IMR-90 (cell line): ENCODE measurements around the gene POM121. TPM values are rescaled to one million over a fixed set of nuclear protein-coding genes. Genes with fewer than 3 reads are reported as not detected.
"Not testable (repeated sequence)": the region's sequence is repeated elsewhere in the genome, so short reads cannot be mapped to it uniquely, and the experiment has no call there.

Experiments
- ATAC-seq: fragments of 200-7000 bp; cut with Tn5 transposase; 2 replicates; pipeline ENCODE4 v1.9.1; 2020; ENCODE audit warnings: low read depth, mild to moderate bottlenecking, moderate library complexity
- BruUV-seq: library from RNA; stranded (reverse); fragments of 400-500 nt; replicated peaks from 2 replicates; lab custom pipeline; 2021; lab: Mats Ljungman, UMichigan
- CTCF ChIA-PET: fragments of 300-600 bp; formaldehyde crosslinking; extraction: SDS; loops from one replicate; lab custom pipeline; 2021; ENCODE audit warnings: antibody characterized with exemption; lab: Yijun Ruan, JAX
- POLR2A ChIA-PET: fragments of 300-600 bp; sonication (Branson Sonifier 250); formaldehyde crosslinking; loops from one replicate; lab custom pipeline; 2022; ENCODE audit warnings: antibody characterized with exemption; ENCODE audit not compliant: unreplicated experiment; lab: Charles Lee
- DNase-seq: peaks from one replicate; pipeline ENCODE4 v3.0.0; 2013
- H2AFZ ChIP-seq: replicated peaks from 2 replicates; pipeline ENCODE3; 2013; ENCODE audit warnings: low read length, mild to moderate bottlenecking; ENCODE audit not compliant: poor library complexity
- H2AK5ac ChIP-seq: 2 replicates; pipeline ENCODE4 v1.6.1; 2013; ENCODE audit warnings: low read depth, low read length, inconsistent platforms
- H2AK9ac ChIP-seq: replicated peaks from 2 replicates; pipeline ENCODE3; 2013; ENCODE audit warnings: mild to moderate bottlenecking, low read depth, low read length, moderate library complexity; ENCODE audit not compliant: poor library complexity
- H2BK120ac ChIP-seq: 2 replicates; pipeline ENCODE4 v1.6.1; 2013; ENCODE audit warnings: low read depth, low read length, inconsistent platforms
- H2BK15ac ChIP-seq: 3 replicates; pipeline ENCODE4 v1.6.1; 2013; ENCODE audit warnings: low read depth, low read length, inconsistent platforms
- H2BK20ac ChIP-seq: 2 replicates; pipeline ENCODE4 v1.6.1; 2013; ENCODE audit warnings: low read depth, mild to moderate bottlenecking, inconsistent platforms, low read length, moderate library complexity
- H2BK5ac ChIP-seq: 2 replicates; pipeline ENCODE4 v1.6.1; 2013; ENCODE audit warnings: mild to moderate bottlenecking, low read depth, low read length, inconsistent platforms; ENCODE audit not compliant: poor library complexity, severe bottlenecking
- H3K14ac ChIP-seq: replicated peaks from 2 replicates; pipeline ENCODE4 v1.6.1; 2013; ENCODE audit warnings: low read depth, low read length, inconsistent platforms
- H3K18ac ChIP-seq: 2 replicates; pipeline ENCODE4 v1.6.1; 2013; ENCODE audit warnings: low read depth, low read length, control low read depth
- H3K23ac ChIP-seq: 2 replicates; pipeline ENCODE4 v1.6.1; 2013; ENCODE audit warnings: low read depth, low read length, inconsistent platforms
- H3K27ac ChIP-seq: 2 replicates; pipeline ENCODE4 v1.5.1; 2013; ENCODE audit warnings: mild to moderate bottlenecking, control low read depth, low read length; ENCODE audit not compliant: insufficient read depth
- H3K27me3 ChIP-seq: 2 replicates; pipeline ENCODE4 v1.6.1; 2013; ENCODE audit warnings: low read length; ENCODE audit not compliant: control insufficient read depth, insufficient read depth
- H3K36me3 ChIP-seq: 2 replicates; pipeline ENCODE4 v1.6.1; 2013; ENCODE audit warnings: low read length, mixed read lengths; ENCODE audit not compliant: control insufficient read depth, insufficient read depth
- H3K4ac ChIP-seq: 2 replicates; pipeline ENCODE4 v1.6.1; 2013; ENCODE audit warnings: low read depth, low read length, inconsistent platforms
- H3K4me1 ChIP-seq: 2 replicates; pipeline ENCODE4 v1.6.1; 2013; ENCODE audit warnings: low read length, mixed read lengths; ENCODE audit not compliant: control insufficient read depth, insufficient read depth
- H3K4me2 ChIP-seq: 2 replicates; pipeline ENCODE4 v1.6.1; 2013; ENCODE audit warnings: low read depth, mild to moderate bottlenecking, control low read depth, low read length, moderate library complexity
- H3K4me3 ChIP-seq: 2 replicates; pipeline ENCODE4 v1.5.1; 2013; ENCODE audit warnings: low read depth, mild to moderate bottlenecking, control low read depth, low read length, moderate library complexity; ENCODE audit not compliant: insufficient read depth
- H3K56ac ChIP-seq: 2 replicates; pipeline ENCODE4 v1.6.1; 2013; ENCODE audit warnings: low read length, inconsistent platforms; ENCODE audit not compliant: insufficient read depth; ENCODE audit errors: extremely low read depth
- H3K79me1 ChIP-seq, 2 experiments: 2 replicates each; pipeline ENCODE4 v1.6.1; 2013; ENCODE audit warnings: low read length in 2 of 2, inconsistent platforms in 1 of 2, low read depth in 1 of 2
- H3K9ac ChIP-seq: 2 replicates; pipeline ENCODE4 v1.6.1; 2013; ENCODE audit warnings: low read depth, low read length, control low read depth
- H3K9me1 ChIP-seq: 2 replicates; pipeline ENCODE4 v1.6.1; 2013; ENCODE audit warnings: low read length, inconsistent platforms; ENCODE audit not compliant: insufficient read depth
- H3K9me3 ChIP-seq: 2 replicates; pipeline ENCODE4 v1.6.1; 2013; ENCODE audit warnings: low read length; ENCODE audit not compliant: control insufficient read depth, insufficient read depth
- H4K20me1 ChIP-seq: 2 replicates; pipeline ENCODE4 v1.6.1; 2013; ENCODE audit warnings: low read length, inconsistent platforms; ENCODE audit not compliant: insufficient read depth
- H4K5ac ChIP-seq: 2 replicates; pipeline ENCODE4 v1.6.1; 2013; ENCODE audit warnings: mild to moderate bottlenecking, low read depth, low read length, control low read depth
- H4K8ac ChIP-seq, 2 experiments: 2 replicates each; pipeline ENCODE4 v1.6.1; 2013; ENCODE audit warnings: low read depth in 2 of 2, low read length in 2 of 2, control low read depth in 1 of 2, inconsistent platforms in 1 of 2
- H4K91ac ChIP-seq: 2 replicates; pipeline ENCODE4 v1.6.1; 2013; ENCODE audit warnings: low read depth, low read length, inconsistent platforms; ENCODE audit not compliant: insufficient read depth
- WGBS, 2 experiments: methylation state at CpG; one replicate each; pipeline versions ENCODE4 v1.1.5 to v1.1.7; 2013; ENCODE audit warnings: missing lambda C conversion rate in 2 of 2; ENCODE audit not compliant: insufficient read length in 1 of 2; ENCODE audit errors: extremely low coverage in 2 of 2; 5-methylcytosine and 5-hydroxymethylcytosine counted together
- dilution Hi-C: fragments of 300-500 bp; cut with HindIII; formaldehyde crosslinking; loops from one replicate; pipeline ENCODE4 v1.14.3; 2018; ENCODE audit warnings: low sequenced_read_pairs; ENCODE audit not compliant: unreplicated experiment
- in situ Hi-C: fragments of 300-500 bp; cut with MboI; formaldehyde crosslinking; loops from 3 replicates; pipeline ENCODE4 v1.14.3; 2019; ENCODE audit warnings: low sequenced_read_pairs, inconsistent platforms, mixed read lengths
- intact Hi-C: fragments of 100-400 bp; cut with micrococcal nuclease; formaldehyde crosslinking; loops from 2 replicates; pipeline ENCODE4 v1.10.0; 2022
- polyA plus RNA-seq, 3 experiments: library from polyadenylated mRNA; depleted of rRNA; stranded (reverse); fragments of >200 nt; gene quantifications; 2 replicates each; pipeline ENCODE4 v1.2.3, GENCODE V29; 2012; ENCODE audit warnings: low replicate concordance in 1 of 3
- total RNA-seq: library from RNA; depleted of rRNA; stranded (reverse); fragments of >200 nt; gene quantifications from 2 replicates; pipeline ENCODE4 v1.2.3, GENCODE V29; 2012

The POM121 gene
- total and polyA plus RNA-seq, 2 of the 4 experiments (the other 2 are of a cell fraction): 1.8 to 15.5 TPM

DNA sequence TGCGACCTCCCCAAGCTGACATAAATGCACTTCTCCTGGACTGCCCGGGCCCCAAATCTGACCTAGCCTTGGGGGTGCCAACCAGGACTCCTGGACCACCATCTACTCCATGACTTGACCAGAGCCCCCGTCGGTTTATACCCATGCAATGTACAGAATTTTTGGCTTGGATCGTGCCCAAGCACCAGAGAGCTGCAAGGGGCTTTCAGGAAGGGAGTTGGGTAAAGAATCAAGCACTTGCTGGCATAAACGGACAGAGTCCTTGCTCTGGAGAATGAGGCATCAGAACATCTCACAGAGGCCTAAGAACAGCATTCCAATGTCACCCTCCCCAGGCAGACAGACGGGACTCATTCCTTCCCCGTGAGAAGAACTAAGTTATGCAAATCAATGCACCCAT, 38.2 kb downstream of the POM121 start:
- H3K27me3 ChIP-seq, H3K9me3 ChIP-seq, CTCF ChIA-PET, H3K36me3 ChIP-seq, H3K56ac ChIP-seq, H3K4me2 ChIP-seq, H4K5ac ChIP-seq, H2BK5ac ChIP-seq, H4K20me1 ChIP-seq, H3K18ac ChIP-seq, H3K23ac ChIP-seq, H2AFZ ChIP-seq, H2BK20ac ChIP-seq, H4K8ac ChIP-seq, H2BK15ac ChIP-seq, DNase-seq, POLR2A ChIA-PET, ATAC-seq, H3K4me1 ChIP-seq, BruUV-seq, H3K9me1 ChIP-seq, H2BK120ac ChIP-seq, dilution Hi-C loops, H3K79me1 ChIP-seq, H3K27ac ChIP-seq, H3K4me3 ChIP-seq, in situ Hi-C loops, H3K4ac ChIP-seq, H3K9ac ChIP-seq, intact Hi-C loops, H2AK5ac ChIP-seq, H3K14ac ChIP-seq, H4K91ac ChIP-seq, H2AK9ac ChIP-seq: not testable (repeated sequence)
- no CpG with 5 or more reads among the region's 8 CpGs for WGBS, 2 experiments

DNA sequence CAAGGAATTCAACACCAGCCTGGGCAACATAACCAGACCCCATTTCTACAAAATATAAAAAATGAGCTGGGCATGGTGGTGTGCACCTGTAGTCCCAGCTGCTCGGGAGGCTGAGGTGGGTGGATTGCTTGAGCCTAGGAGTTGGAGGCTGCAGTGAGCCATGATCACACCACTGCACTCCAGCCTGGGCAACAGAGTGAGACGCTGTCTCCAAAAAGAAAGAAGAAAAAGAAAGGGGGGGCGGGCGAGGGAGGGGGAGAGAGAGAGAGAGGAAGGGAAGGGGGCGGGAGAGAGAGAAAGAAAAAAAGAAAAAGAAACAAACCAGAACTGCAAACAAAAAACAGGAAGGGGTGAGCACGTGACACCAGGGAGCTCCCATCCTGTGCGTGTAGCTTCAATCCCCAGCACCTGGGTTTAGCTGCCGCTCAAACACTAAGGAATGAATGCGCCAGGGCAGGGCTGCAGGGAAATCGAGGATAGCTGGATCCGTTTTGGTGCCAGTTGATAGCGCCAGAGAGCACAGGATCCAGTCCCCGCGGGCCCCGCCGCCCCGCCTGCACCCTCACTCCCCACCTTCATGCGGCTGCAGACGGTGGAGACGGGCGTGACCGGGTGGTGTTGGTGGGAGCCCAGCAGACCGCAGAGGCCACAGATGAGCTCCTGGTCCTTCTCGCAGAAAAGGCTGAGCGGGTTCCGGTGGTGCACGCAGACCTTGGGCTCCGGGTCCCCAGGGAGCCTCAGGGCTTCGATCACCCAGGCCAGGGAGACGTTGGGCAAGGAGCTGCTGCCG, 40.5 kb downstream of the POM121 start:
- POLR2A ChIA-PET, H3K56ac ChIP-seq, H4K91ac ChIP-seq, H2BK120ac ChIP-seq, H2BK15ac ChIP-seq, H2BK20ac ChIP-seq, H3K9me1 ChIP-seq, H3K4me2 ChIP-seq, H3K9ac ChIP-seq, H4K8ac ChIP-seq, BruUV-seq, H2AK9ac ChIP-seq, H3K36me3 ChIP-seq, H2AFZ ChIP-seq, CTCF ChIA-PET, H2BK5ac ChIP-seq, dilution Hi-C loops, H3K4me3 ChIP-seq, H3K9me3 ChIP-seq, H3K23ac ChIP-seq, in situ Hi-C loops, H4K20me1 ChIP-seq, DNase-seq, H3K27ac ChIP-seq, H3K18ac ChIP-seq, H3K14ac ChIP-seq, H2AK5ac ChIP-seq, intact Hi-C loops, H3K27me3 ChIP-seq, H3K4ac ChIP-seq, H4K5ac ChIP-seq, H3K79me1 ChIP-seq, H3K4me1 ChIP-seq: not testable (repeated sequence)
- peak; percentile 32 for ATAC-seq
- no CpG with 5 or more reads among the region's 31 CpGs for WGBS, 2 experiments
